ENCODE measurements around the gene CLOCK. TPM values are rescaled to one million over a fixed set of nuclear protein-coding genes. Genes with fewer than 3 reads are reported as not detected.

CLOCK gene
- total and polyA plus RNA-seq, 2 of the 8 experiments (the other 6 are each of a cell fraction or from before 2014, with no cell fraction given) = 7.7 to 24.2 TPM

- H3K56ac ChIP-seq (replicated peaks; ENCODE audit: insufficient read length, low read depth, low read length) = no peak overlapping the region
- H2BK5ac ChIP-seq (ENCODE audit: low read depth, low read length) = no peak overlapping the region
- H2AK5ac ChIP-seq (ENCODE audit: low read depth, low read length) = no peak overlapping the region
- peaks cover 0 to 21% (median 14%) of the 10 kb centered on the region in 4 experiments; a peak in 6 of 8 replicates for H3K36me3 ChIP-seq (ENCODE audit: control insufficient read depth in 2 of 4, insufficient read depth in 4 of 4, low read length in 3 of 4)
- no peak overlapping the region for H2BK12ac ChIP-seq (ENCODE audit: low read depth, low read length)
- 94% methylated on average over 5 of the region's 5 CpGs; no CpG with 5 or more reads in 1 of the 2 experiments for WGBS, 2 experiments (ENCODE audit: extremely low coverage in 1 of 2, insufficient coverage in 1 of 2, insufficient read length in 1 of 2, insufficient replicate concordance in 2 of 2, low coverage in 1 of 2, low lambda C conversion rate in 2 of 2, missing lambda C conversion rate in 1 of 2)
- no peak overlapping the region for H2BK15ac ChIP-seq (ENCODE audit: low read length)
- H3K18ac ChIP-seq (ENCODE audit: extremely low read depth, low read length) = no peak overlapping the region
- H2AFZ ChIP-seq (ENCODE audit: low read length) = no peak overlapping the region
- POLR2A ChIA-PET (ENCODE audit: partially characterized antibody) = interaction anchor here (0.7 to 1.8 kb wide), 4 partner anchors 9 to 24 kb away, joined by 3 to 5 read pairs (median 3); no protein-coding TSS in a partner anchor
- H3K9ac ChIP-seq (replicated peaks in 1 of 4; ENCODE audit: extremely low read depth in 1 of 4, low read depth in 3 of 4, low read length in 3 of 4) = no peak overlapping the region
- no peak overlapping the region for H3K4me2 ChIP-seq (ENCODE audit: insufficient read depth in 1 of 2, low read depth in 2 of 2, low read length in 2 of 2)
- H4K20me1 ChIP-seq (replicated peaks in 1 of 2; ENCODE audit: control insufficient read depth in 1 of 2, insufficient read depth in 2 of 2, low read length in 2 of 2) = no peaks in the 10 kb centered on the region
- no peaks in the 10 kb centered on the region for H3K27me3 ChIP-seq (replicated peaks in 1 of 4; ENCODE audit: control insufficient read depth in 3 of 4, extremely low read depth in 1 of 4, insufficient read depth in 3 of 4, low read length in 3 of 4)
- no peaks in the 10 kb centered on the region for H3K79me2 ChIP-seq (ENCODE audit: control insufficient read depth in 1 of 2, insufficient read depth in 2 of 2, low read length in 2 of 2)
- DNase-seq (ENCODE audit: low read depth in 1 of 2, low spot score in 2 of 2) (no peak), FAIRE-seq (no peak)
- CTCF ChIA-PET (ENCODE audit: partially characterized antibody) = interaction anchor here (1.2 to 2.5 kb wide), 6 partner anchors 8 to 430 kb away, joined by 3 to 8 read pairs (median 6); partner anchors contain the start of gene SRD5A3
- H3K4ac ChIP-seq (replicated peaks; ENCODE audit: insufficient read length, low read depth, low read length) = no peak overlapping the region
- H3K27ac ChIP-seq (ENCODE audit: low read depth, low read length) = no peak overlapping the region
- H3K23me2 ChIP-seq (ENCODE audit: low read depth, low read length) = no peaks in the 10 kb centered on the region
- H3K4me3 ChIP-seq (ENCODE audit: extremely low read depth in 1 of 4, insufficient read depth in 2 of 4, low read depth in 3 of 4, low read length in 4 of 4) = no peak overlapping the region
- H4K91ac ChIP-seq (replicated peaks; ENCODE audit: insufficient read length, low read length) = no peak overlapping the region
- H3K9me3 ChIP-seq (ENCODE audit: insufficient read depth in 2 of 2, low read depth in 1 of 2, low read length in 1 of 2) = no peaks in the 10 kb centered on the region
- no peaks in the 10 kb centered on the region for H3K79me1 ChIP-seq (ENCODE audit: low read depth, low read length)
- no peak overlapping the region for H4K5ac ChIP-seq (ENCODE audit: insufficient read length, low read depth, low read length)
- no peak overlapping the region for H3K14ac ChIP-seq (ENCODE audit: insufficient read length)
- H3K4me1 ChIP-seq (replicated peaks in 1 of 4; ENCODE audit: control insufficient read depth in 3 of 4, insufficient read depth in 4 of 4, low read length in 3 of 4) = peaks cover 0 to 6% (median 2%) of the 10 kb centered on the region in 4 experiments; a peak in 2 of 7 replicates
- no peak overlapping the region for H4K8ac ChIP-seq (ENCODE audit: extremely low read depth, insufficient read depth, low read length)
- H3K23ac ChIP-seq (ENCODE audit: insufficient read length) = no peak overlapping the region
- no peak overlapping the region for H2BK20ac ChIP-seq (ENCODE audit: low read length)
- no peak overlapping the region for H2BK120ac ChIP-seq (replicated peaks; ENCODE audit: low read depth, low read length)
- no peak for TF ChIP-seq RBBP5 (IDR thresholded peaks at IDR 0.05; ENCODE audit: borderline replicate concordance, low read depth, low read length)
- no peak for TF ChIP-seq KDM5A (IDR thresholded peaks at IDR 0.05; ENCODE audit: low read length)
- no peak for TF ChIP-seq ASH2L (IDR thresholded peaks at IDR 0.05; ENCODE audit: low read length)
- no peak for TF ChIP-seq POLR2A (IDR thresholded peaks at IDR 0.05; ENCODE audit: control extremely low read depth in 1 of 2, low read depth in 2 of 2, low read length in 2 of 2)
Measured at GRCh38 chr4:55437356-55437796, 109.3 kb downstream of the CLOCK start.

Data from H1 (cell line).